NCI-H774 (cell line): ENCODE results near the gene NCAN.

Source experiments
- DNase-seq: peaks from one replicate; lab custom pipeline; 2025; lab: John Stamatoyannopoulos, UW

NCAN gene

DNA sequence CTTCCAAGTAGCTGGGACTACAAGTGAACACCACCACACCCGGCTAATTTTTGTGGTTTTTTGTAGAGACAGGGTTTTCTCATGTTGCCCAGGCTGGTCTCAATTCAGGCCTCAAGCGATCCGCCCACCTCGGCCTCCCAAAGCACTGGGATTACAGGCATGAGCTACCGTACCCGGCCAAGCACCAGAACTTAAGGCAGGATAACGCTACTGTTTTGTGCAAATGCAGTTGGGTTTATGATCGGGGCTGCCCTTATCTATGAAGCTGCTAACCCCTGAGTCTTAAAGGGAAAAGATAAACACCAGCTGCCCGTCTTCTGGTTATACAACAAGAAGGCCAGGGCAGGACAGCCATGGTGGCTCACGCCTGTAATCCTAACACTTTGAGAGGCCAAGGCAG, 73.9 kb downstream of the NCAN start:
- DNase-seq = no peak

DNA sequence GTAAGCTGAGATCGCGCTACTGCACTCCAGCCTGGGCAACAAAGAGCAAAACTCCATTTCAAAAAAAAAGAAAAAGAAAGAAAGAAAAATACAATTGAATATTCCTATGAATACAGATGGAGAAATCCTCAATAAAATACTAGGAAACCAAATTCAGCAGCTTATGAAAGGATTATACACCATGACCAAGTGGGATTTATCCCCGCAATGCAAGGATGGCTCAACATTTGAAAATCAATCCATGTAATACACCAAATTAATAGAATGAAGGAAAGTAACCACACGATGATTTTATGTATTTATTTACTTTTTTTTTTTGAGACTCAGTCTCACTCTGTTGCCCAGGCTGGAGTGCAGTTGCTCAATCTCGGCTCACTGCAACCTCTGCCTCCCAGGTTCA, 80.8 kb downstream of the NCAN start:
- no peak for DNase-seq

DNA sequence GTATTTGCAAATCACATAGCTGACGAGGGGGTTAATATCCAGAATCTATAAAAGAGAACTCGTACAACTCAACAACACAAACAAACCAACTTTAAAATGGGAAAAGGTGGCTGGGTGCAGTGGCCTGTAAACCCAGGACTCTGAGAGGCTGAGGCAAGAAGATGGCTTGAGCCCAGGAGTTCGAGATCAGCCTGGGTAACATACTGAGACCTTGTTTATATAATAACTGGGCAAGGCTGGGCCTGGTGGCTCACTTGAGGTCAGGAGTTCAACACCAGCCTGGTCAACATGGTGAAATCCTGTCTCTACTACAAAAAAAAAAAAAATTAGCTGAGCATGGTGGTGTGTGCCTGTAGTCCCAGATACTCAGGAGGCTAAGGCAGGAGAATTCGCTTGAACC, 83.2 kb downstream of the NCAN start:
- DNase-seq = no peak

DNA sequence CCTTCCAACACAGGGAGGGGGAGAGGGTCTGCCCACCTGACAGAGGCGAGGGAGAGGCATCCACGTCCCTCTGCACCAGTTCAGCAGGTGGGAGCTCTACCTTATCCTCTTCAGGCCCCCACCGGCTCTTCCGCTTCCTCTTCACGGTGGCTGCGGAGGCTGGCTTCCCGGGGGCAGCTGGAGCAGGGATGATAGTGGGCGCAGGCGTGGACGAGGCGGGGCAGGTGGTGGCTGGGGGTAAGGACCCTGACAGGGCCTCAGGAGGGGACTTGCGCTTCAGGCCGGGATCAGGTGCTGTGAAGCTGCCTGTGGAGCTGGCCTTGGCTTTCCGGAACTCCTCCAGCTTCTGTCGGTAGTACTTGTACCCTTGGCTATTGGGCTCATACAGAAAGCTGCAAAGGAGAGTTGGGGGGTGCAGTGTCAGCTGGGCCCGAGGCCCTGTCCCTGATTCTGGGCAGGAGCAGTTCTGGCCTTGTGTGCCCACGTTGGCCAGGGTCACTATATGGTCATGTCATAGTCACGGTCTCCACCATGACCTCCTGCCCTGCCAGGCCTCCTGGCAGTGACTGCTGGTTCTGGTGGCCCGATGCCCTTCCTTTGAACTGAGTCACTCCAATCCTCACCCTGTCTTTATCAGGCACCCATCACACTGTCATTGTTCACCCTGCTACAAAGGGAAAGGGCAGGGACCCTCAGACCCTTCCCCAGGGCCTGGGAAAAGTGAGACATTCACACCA, 85.4 kb downstream of the NCAN start:
- no peak for DNase-seq

DNA sequence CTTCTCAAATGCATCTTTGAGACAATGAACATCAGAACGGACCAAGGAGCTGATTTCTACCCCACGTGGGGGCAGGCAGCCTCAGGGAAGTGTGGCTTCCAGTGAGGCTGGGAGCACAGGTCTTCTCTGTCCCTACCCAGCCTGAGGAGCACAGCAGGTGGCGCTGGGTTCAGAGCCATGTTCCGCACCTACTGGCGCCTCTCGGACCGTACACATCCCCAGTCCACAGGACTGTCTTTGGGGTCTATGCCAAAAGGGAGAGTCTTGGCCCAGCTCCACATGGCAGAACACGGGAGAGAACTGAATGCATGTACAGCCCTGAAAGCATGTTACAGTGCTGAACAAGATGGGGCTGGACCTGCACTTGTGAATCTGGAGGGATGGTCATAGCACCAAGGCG, 86.0 kb downstream of the NCAN start:
- no peak for DNase-seq

DNA sequence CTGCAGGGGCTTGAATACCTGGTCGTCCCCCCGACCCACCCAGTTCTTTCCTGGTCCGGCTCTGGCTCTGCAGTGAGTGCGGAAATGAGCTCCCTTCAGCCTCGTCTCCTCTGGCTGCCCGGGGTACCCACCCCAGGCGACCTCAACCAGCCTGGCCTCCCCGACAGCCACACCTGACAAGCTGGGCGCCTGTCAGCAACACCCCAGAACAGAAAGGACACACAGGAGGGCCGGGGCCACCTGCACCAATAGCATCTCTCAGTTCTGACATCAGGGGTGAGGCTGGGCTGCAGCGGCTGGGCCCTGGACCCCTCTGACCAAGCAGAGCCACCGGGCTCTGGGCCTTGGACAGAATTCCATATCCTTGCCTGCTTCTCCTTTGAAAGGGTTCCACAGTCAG, 88.9 kb downstream of the NCAN start:
- DNase-seq = no peak
